ENCODE data around the gene CD8B.
"Not testable (repeated sequence)": the region's sequence is repeated elsewhere in the genome, so short reads cannot be mapped to it uniquely, and the experiment has no call there.

DNA sequence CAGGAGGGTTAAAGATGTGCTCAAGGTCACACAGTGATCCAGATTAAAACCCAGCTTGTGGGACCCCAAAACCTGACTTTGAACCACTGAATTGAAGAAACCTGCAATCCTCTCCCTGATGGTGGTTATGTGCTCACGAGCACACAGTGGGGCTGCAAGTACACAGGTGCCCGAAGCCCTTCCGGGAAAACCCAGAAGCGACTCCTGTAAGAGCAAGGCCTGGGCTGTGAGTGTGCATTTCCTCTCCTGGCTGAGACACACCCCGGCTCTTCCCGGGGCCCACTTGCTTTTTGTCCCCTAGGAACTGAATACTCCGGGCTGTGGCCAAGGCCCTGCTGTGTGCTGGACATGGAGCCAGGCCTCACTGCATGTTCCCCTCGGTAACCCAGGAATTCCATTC lies 1.1 kb downstream of the CD8B start:
- TF ChIP-seq, protein P1, sequence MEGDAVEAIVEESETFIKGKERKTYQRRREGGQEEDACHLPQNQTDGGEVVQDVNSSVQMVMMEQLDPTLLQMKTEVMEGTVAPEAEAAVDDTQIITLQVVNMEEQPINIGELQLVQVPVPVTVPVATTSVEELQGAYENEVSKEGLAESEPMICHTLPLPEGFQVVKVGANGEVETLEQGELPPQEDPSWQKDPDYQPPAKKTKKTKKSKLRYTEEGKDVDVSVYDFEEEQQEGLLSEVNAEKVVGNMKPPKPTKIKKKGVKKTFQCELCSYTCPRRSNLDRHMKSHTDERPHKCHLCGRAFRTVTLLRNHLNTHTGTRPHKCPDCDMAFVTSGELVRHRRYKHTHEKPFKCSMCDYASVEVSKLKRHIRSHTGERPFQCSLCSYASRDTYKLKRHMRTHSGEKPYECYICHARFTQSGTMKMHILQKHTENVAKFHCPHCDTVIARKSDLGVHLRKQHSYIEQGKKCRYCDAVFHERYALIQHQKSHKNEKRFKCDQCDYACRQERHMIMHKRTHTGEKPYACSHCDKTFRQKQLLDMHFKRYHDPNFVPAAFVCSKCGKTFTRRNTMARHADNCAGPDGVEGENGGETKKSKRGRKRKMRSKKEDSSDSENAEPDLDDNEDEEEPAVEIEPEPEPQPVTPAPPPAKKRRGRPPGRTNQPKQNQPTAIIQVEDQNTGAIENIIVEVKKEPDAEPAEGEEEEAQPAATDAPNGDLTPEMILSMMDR (conservative IDR thresholded peaks at IDR 0.05 in 1 of 2, IDR thresholded peaks at IDR 0.05 in 1 of 2; ENCODE audit: low read depth in 1 of 2, low read length in 2 of 2) = not testable (repeated sequence)
- TF ChIP-seq EZH2 (IDR thresholded peaks at IDR 0.05; ENCODE audit: low read length, missing control alignments) = not testable (repeated sequence)
